ENCODE measurements around the gene DYNC1LI2.

Gene DYNC1LI2

GRCh38 chr16:66678337-66678736, 73.1 kb downstream of the DYNC1LI2 start:
- DNase-seq (ENCODE audit: extremely low spot score) = no peak
- POLR2A ChIA-PET = no interaction called here

GRCh38 chr16:66677836-66678235, 73.6 kb downstream of the DYNC1LI2 start:
- CTCF ChIA-PET = interaction anchor here (1.2 to 1.5 kb wide), 3 partner anchors 9 to 190 kb away, joined by 3 to 5 read pairs (median 4); no protein-coding TSS in a partner anchor
- DNase-seq (ENCODE audit: extremely low spot score) = no peak

More at GRCh38 chr16:66678337-66678736, 73.1 kb downstream of the DYNC1LI2 start:
- no peak for TF ChIP-seq CTCF (IDR thresholded peaks at IDR 0.05; ENCODE audit: control extremely low read depth, extremely low read depth, low read depth, missing control alignments)
- CTCF ChIA-PET = interaction anchor here (1.4 kb wide), 1 partner anchor 189 kb away, joined by 5 read pairs; no protein-coding TSS in a partner anchor

GRCh38 chr16:66677179-66677578, 74.2 kb downstream of the DYNC1LI2 start:
- POLR2A ChIA-PET = no interaction called here
- CTCF ChIA-PET = interaction anchor here (1.2 to 3.2 kb wide), 4 partner anchors 10 to 191 kb away, joined by 3 to 14 read pairs (median 4); no protein-coding TSS in a partner anchor
- TF ChIP-seq CTCF (IDR thresholded peaks at IDR 0.05; ENCODE audit: control extremely low read depth, extremely low read depth, low read depth, missing control alignments) = no peak
- no peak for DNase-seq (ENCODE audit: extremely low spot score)

More at GRCh38 chr16:66677836-66678235, 73.6 kb downstream of the DYNC1LI2 start:
- no peak for TF ChIP-seq CTCF (IDR thresholded peaks at IDR 0.05; ENCODE audit: control extremely low read depth, extremely low read depth, low read depth, missing control alignments)
- POLR2A ChIA-PET = no interaction called here

GRCh38 chr16:66676599-66676998, 74.8 kb downstream of the DYNC1LI2 start:
- ChIA-PET POLR2A (no interaction called here), CTCF (interaction anchor here (1.2 to 3.2 kb wide), 3 partner anchors 10 to 25 kb away, joined by 3 to 14 read pairs (median 4); no protein-coding TSS in a partner anchor)
- no peak for TF ChIP-seq CTCF (IDR thresholded peaks at IDR 0.05; ENCODE audit: control extremely low read depth, extremely low read depth, low read depth, missing control alignments)
- no peak for DNase-seq (ENCODE audit: extremely low spot score)

- ChIA-PET POLR2A (no interaction called here), CTCF (interaction anchor here (1.2 kb wide), 1 partner anchor 23 kb away, joined by 4 read pairs; no protein-coding TSS in a partner anchor)
- no peak for DNase-seq (ENCODE audit: extremely low spot score)
- TF ChIP-seq CTCF (IDR thresholded peaks at IDR 0.05; ENCODE audit: control extremely low read depth, extremely low read depth, low read depth, missing control alignments) = no peak
Measured at GRCh38 chr16:66673691-66674090, 77.7 kb downstream of the DYNC1LI2 start.
